ENCODE results near the gene PSMB5.

The PSMB5 gene

GRCh38 chr14:23034498-23035302 lies at the start of gene PSMB5:
Gene PSMB5 (minus strand): TSS chr14:23034900. CDS start chr14:23034881, 19 bp downstream.
- no peak for DNase-seq

DNA sequence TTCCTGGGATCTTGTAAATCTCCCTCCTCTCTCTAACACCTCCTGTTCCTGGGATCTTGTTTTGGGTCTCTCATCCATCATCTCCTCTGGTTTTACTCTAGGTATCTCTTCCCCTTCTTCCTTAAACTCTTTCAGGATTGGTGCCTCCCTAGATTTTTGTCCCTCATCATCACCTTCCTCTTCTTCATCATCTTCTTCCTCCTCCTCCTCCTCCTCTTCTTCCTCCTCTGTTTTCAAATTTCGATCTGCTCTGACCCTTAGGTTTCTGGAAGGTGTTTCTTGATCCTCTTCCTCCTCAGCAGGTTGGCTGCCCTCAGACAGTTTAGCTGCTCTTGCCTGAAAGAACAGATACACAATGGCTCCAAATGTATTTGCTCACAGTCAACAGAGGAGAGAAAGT lies 45.8 kb upstream of the PSMB5 start:
- no peak for DNase-seq

- no peak for DNase-seq
Measured at GRCh38 chr14:23079716-23080115, 45.0 kb upstream of the PSMB5 start.

DNA sequence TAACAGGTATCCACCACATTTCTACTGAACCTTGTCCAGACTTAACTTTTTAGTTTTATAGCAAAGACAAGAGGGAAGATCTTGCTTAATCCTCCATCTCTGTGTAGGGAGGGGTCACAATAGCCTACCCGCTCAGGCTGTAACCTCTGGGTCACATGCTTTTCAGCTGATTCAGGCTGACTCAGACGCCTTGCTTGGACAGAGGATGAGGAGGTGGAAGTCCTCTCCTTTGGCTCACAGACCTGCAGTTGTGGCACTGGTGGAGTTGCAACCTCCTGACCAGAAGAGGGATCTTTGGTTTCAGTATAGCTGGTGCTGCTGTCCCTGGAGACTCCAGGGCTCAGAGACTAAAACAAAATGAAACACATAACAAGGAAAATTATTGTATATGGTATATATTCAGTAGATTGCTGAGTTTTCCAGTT lies 44.0 kb upstream of the PSMB5 start:
- no peak for DNase-seq

- DNase-seq, result no peak
Measured at GRCh38 chr14:23077962-23078361, 43.3 kb upstream of the PSMB5 start.

- no peak for DNase-seq
Measured at GRCh38 chr14:23076785-23077408, 42.2 kb upstream of the PSMB5 start.

- DNase-seq, result no peak
Measured at GRCh38 chr14:23074906-23075305, 40.2 kb upstream of the PSMB5 start.

GRCh38 chr14:23071921-23072539 lies 37.3 kb upstream of the PSMB5 start:
- no peak for DNase-seq

DNA sequence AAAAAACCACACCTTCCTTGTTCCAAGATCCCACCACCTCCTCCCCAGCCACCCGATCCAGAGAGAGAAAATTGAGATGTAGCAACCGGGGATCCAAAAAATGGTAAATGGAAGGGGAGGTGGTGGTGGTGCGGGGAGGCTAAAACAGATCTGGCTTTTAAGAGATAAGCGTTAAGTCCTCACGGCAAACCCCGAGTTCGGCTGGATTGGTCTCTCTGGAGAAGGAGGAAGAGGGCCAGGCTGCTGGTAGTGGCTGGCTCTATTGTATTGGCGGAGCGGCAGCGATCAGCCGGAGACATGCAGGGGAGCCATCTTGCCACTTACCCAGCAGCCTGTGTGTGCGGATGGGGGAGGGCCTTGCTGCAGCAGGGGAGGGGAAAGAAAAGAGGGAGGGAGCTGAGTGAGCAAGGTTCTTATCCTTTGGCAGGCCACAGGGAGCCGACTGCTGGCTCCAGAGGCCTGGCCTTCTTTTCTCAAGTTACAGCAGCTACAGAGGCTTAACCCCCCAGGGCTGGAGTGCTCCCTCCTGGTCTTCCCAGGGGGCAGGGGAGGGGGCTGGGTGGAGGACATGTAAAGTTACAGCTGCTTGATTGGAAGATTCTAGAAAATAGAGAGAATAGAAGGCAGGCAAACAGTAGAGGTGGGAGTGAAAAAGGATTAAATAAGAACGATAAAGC lies 36.7 kb upstream of the PSMB5 start:
- DNase-seq, result no peak

DNA sequence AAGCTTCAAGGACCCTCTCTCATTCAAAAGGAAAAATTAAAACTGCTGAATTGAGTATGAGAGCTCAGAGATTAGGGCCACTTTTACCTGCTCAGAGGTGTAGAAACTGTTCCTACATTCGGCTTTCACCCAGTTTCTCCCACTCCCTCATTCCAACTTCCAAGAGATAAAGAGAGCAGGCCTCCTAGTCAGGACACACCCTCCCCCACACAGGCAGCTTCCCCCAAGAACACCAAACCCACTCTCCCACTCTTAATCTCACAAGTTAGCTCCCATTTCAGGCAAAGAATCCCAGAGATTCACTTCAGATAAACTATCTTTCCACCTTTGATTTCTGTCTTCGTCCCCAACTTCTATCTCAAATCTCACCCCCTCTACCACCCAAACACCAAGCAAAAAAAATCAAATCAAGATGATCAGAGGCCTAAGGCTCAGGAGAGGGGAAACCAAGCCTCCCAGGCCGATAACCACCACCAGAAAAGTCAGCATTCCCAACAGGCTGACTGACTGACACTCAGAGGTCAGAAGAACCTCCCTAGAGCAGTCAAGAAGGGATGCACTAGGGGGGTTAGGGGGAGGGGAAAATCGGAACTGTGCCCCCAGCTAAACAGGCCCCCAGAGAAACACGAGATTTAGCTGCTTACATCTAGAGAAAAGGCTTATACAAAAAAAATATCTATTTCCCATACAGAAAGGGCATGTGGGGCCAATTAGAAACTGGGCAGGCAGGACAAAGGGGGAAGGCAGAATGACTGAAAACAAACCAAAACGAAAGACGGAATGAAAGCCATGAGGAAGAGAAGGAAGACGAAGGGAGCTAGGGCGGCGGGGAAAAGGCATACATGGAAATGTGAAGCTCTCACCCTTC lies 35.8 kb upstream of the PSMB5 start:
- no peak for DNase-seq

- DNase-seq, result no peak
Measured at GRCh38 chr14:23069413-23069806, 34.7 kb upstream of the PSMB5 start.

DNA sequence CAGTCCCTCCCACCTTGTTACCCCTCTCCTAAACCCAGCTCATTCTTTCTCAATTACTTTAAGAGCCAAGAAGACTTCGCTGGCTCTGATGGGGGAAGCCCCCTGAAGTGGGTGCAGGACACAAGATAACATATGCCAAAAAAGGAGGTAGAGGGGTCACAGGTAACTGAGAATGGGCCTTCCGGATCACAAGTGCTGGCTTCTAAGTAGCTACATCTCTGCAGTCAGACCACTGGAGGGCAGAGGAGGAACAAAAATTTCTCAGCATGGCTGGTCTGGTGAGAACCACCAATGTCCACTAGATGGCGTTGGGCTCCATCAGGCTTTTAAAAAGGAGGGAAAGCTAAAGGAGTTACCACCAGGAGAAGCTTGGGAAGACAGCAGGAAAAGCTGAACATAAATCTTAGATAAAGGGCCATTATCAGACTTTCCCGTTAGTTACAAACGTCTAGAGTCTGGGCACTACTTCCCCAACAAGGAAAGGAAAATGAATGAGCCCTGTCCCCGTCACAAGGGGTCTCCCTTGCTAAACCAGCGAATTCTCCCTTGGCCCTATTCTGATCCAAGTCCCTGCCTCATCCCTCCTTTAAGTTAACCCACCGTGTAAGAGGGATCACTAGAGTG lies 34.2 kb upstream of the PSMB5 start:
- DNase-seq, result no peak

DNA sequence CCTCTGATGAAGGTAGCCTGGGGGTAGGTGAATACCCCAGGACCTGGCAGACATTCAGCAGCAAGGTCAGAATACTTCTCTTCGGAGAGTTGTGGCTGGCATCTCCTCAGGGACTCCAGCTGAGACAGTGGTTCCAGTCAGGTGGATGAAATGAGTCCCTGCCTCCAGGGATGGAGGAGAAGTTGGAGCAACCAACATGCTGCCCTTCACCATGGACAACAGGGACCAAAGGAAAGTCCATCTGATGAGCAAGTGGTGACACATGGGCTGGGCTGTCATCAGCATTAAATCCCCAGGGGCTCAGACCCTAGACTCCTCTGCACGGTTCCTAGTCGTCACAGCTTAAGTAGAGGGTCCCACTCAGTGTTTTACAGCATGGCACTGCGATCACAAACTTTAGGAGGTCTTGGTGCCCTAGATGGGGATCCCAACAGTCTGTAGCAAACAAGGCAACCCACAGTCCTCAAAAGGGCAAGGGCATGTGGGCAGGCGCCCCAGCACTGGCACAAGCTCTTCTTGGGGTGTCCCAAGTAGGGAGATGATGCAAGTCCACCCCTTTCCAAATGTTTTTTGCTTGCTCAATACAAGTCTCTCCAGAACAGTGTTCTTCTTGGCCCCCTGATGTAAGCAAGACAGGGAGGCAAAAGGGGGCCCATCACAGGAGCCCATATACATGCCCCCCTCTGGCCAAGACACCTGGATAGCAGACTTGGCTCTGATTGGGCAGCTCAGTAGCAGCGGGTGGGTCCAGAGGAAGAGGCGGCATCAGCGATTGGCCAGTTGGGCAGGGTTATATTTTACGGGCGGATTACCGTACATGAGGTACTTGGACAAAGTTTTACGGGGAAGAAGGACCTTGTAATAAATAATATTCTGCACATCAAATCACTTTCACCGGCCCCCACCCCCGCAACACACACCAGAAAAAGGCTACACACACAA lies 33.4 kb upstream of the PSMB5 start:
- no peak for DNase-seq

DNA sequence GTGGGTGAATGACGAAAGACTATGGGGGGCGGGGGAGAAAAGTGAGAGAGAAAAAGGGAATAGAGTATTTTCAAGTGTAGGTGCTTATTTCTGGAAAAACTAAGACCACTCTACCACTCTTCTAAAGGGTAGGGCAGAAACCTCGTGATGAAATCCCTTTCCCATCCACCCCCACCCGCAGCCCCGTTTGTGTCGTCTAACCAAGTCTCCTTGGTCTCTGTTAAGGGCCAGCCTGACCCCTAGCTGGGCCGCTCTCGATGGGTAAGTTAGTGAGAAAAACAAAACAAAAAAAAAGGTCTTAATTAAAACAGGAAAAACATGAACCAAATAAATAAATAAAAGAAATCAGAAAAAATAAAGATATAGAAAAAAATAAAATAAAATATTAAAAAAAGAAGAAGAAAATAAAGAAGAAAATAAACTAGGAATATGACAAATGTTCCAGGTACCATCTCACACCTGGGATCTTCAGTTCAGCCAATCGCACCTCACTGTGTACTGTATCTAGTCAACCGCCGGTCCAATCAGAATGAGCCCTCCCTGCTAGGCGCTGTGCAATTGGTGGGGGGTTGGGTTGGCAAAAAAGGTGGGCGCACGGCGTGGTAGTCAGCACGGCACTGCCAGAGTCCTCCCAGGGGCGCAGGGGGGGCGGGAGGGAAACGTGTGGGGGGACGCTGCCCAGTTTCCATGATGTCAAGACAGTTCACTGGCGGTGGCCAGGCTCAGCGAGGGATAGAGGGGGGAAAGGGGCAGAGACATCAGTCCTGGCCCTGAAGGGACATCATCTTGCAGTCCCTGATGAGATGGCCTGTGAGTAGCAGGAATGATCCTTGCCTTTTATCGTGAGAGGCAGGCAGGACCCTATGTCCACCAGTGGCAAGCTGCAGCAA lies 32.4 kb upstream of the PSMB5 start:
- DNase-seq, result no peak

- DNase-seq, result no peak
Measured at GRCh38 chr14:23066368-23066767, 31.7 kb upstream of the PSMB5 start.

DNA sequence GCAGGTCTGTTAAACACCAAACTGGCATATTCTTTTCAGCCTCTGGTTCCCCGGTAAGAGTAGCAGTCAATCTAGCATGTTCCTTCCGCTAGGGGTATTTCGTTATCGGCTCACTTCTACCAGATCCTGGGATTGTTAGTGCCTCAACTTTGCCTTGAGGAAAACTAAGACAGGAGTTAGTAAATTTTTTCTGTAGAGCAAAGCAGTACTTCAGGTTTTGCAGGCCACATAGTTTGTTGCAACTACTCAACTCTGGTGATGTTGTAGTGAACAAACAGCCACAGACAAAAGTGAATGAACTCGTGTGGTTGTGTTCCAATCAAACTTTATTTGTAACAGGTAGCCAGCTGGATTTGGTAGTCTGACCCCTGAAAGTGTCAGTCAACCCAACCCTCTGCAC lies 28.9 kb upstream of the PSMB5 start:
- DNase-seq, result no peak

DNA sequence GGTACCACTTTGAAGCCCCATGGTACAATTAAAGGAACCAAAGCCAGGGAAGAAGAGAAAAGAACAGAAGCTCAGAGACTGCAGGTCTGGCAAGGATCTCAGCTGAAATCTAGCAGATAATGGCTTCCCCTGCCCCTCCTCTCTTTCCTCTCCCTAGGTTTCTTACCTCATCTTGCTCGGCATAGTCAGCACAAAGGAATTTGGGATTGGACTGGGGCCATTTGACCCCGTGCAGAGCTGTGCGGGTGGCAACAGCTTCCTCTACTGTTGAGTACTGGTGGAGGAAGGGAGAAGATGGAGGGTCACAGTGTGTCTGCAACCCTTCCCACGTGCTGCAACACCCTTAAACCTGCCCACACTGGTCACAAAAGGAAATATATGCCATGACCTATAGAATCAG lies 27.3 kb upstream of the PSMB5 start:
- DNase-seq, result no peak

GRCh38 chr14:23060536-23061260 lies 26.0 kb upstream of the PSMB5 start:
- DNase-seq, result no peak

All from GDM1 (cell line).